ENCODE data around the gene DGKA. TPM values are rescaled to one million over a fixed set of nuclear protein-coding genes. Genes with fewer than 3 reads are reported as not detected.

The DGKA gene
- total RNA-seq, 4 donors from 2014 or later: 185 to 556 (median 198) TPM

DNA sequence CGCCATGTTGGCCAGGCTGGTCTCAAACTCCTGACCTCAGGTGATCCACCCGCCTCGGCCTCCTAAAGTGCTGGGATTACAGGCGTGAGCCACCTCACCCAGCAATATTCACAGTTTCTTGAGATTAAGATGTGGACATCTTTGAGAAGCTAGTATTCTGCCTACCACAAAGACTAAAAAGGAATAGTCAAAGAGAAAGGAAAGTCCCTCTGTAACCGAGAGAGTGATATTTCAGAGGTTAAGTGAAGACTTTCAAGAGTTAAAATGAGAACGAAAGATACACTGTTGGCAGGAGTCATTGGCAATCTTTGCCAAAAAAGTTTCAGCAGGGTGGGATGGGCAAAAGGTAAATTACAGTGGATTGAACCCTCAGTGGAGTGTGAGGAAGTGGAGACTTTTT is 15.6 kb downstream of the DGKA start:
- no peak overlapping the region for H3K4me3 ChIP-seq
- peaks cover 69% of the 10 kb centered on the region for H3K36me3 ChIP-seq
- H3K4me1 ChIP-seq: no peaks in the 10 kb centered on the region
- TF ChIP-seq POLR2A (IDR thresholded peaks at IDR 0.05) (no peak), POLR2AphosphoS5 (IDR thresholded peaks at IDR 0.05) (no peak), EP300 (IDR thresholded peaks at IDR 0.05) (no peak)
- TF ChIP-seq, protein P1, sequence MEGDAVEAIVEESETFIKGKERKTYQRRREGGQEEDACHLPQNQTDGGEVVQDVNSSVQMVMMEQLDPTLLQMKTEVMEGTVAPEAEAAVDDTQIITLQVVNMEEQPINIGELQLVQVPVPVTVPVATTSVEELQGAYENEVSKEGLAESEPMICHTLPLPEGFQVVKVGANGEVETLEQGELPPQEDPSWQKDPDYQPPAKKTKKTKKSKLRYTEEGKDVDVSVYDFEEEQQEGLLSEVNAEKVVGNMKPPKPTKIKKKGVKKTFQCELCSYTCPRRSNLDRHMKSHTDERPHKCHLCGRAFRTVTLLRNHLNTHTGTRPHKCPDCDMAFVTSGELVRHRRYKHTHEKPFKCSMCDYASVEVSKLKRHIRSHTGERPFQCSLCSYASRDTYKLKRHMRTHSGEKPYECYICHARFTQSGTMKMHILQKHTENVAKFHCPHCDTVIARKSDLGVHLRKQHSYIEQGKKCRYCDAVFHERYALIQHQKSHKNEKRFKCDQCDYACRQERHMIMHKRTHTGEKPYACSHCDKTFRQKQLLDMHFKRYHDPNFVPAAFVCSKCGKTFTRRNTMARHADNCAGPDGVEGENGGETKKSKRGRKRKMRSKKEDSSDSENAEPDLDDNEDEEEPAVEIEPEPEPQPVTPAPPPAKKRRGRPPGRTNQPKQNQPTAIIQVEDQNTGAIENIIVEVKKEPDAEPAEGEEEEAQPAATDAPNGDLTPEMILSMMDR (IDR thresholded peaks at IDR 0.05): no peak
- H3K9me3 ChIP-seq: no peaks in the 10 kb centered on the region
- 81% methylated on average over 6 of the region's 6 CpGs for WGBS
- no peak for DNase-seq (ENCODE audit: low spot score in 2 of 2)
- no peak overlapping the region for H3K27ac ChIP-seq
- no peaks in the 10 kb centered on the region for H3K27me3 ChIP-seq

DNA sequence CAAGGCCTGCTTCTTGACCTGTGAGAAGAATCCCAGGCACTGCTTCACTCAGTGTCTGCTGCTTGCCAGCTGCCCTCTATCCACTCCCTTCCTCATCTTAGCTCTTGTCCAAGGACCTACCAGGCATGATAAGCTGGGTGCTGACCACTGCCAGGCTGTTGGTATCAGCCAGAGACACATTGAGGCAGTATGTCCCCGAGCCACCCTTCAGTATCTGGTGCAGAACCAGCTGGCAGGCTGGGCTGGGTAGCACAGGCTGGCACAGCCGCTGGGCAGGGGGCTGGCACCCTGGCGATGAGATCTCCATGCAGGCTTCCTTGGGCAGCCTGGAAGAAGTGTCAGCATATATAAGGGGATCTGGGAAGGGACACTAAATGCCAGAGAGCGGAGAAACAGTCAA is 24.4 kb downstream of the DGKA start:
- 83% methylated on average over 3 of the region's 4 CpGs for WGBS
- peak overlapping the region; percentile 67 for H3K27ac ChIP-seq

DNA sequence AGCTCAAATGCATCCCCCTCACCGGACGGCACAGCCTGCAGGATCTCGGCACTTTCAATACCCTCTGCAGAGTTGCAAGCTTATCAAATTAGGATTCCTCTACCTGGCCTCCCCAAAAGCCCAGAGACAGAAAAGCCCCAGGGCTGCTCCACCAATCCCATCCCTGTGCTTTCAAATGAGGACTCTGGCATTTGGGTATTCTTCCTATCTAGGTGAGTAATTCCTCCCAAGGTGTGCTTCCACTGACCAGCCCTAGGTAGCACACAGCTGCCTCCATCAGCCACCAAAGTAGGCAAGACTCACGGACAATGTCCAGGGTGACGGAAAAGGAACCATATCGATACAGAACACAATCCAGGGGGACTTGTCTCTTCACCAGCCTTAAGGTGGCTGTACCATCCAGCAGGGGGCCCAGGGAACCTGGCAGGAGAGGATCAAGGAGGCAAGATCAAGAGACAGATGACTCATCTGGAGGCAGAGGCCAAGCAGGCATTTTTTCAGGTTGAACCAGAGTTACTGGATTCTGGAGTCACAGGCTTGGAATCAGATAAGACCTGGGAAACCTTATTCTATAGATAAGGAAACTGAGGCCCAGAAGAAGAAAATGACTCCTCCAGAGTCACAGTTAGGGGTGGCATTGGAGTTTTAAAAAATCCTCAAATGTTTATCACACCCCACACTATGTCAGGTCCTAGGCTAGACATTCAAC is 25.0 kb downstream of the DGKA start:
- DNase-seq (ENCODE audit: low spot score in 2 of 2): no peak
- Histone ChIP-seq H3K4me3 (no peak overlapping the region), H3K27me3 (no peaks in the 10 kb centered on the region), H3K9me3 (no peaks in the 10 kb centered on the region), H3K36me3 (peaks cover 36% of the 10 kb centered on the region), H3K27ac (peak overlapping the region; percentile 67), H3K4me1 (peaks cover 37% of the 10 kb centered on the region)
- no peak for TF ChIP-seq POLR2AphosphoS5 (IDR thresholded peaks at IDR 0.05)
- TF ChIP-seq, protein P1 (IDR thresholded peaks at IDR 0.05): peak in 1 of 2 donors; percentile 43
- 63% methylated on average over 6 of the region's 6 CpGs for WGBS

More for the DNA sequence above, 24.4 kb downstream of the DGKA start:
- H3K9me3 ChIP-seq: no peaks in the 10 kb centered on the region
- TF ChIP-seq, protein P1 (IDR thresholded peaks at IDR 0.05): no peak
- peaks cover 37% of the 10 kb centered on the region for H3K36me3 ChIP-seq
- H3K4me3 ChIP-seq: no peak overlapping the region
- H3K27me3 ChIP-seq: no peaks in the 10 kb centered on the region
- H3K4me1 ChIP-seq: peaks cover 37% of the 10 kb centered on the region
- no peak for DNase-seq (ENCODE audit: low spot score in 2 of 2)

DNA sequence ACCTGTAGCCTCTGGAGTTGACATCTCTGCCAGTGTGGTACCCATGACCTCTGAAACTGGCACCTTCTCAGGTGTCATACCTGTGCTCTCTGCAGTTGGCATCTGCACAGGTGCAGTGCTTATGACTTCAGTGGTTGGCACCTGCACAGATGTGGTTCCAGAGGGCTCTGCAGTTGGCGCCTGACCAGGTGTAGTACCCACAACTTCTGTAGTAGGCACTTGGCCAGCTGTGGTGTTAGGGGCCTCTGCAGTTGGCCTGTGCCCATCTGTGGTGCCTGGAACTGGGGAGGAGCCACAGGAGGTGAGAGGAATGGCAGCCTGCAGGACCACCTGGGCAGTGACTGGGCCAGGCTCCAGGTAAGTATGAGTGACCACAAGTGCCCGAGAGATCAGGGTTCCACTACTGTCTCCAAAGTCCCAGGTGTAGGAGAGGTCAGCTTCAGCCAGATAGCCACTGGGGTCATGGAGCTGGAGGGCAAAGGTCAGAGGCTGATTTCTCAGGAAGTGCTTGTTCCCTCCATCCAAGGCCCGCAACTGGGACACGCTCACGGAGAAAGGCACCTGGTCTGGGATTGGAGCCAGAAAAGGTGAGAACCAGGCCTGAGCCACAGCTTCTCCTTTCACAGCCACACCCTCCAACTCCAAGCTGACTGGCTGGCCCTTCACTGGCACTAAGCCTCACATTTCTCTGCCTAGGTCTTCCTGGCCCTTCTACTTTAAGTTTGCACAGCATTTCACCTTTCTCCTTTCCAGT is 26.3 kb downstream of the DGKA start:
- TF ChIP-seq EP300 (IDR thresholded peaks at IDR 0.05) (no peak), POLR2AphosphoS5 (IDR thresholded peaks at IDR 0.05) (no peak), POLR2A (IDR thresholded peaks at IDR 0.05) (no peak)
- TF ChIP-seq, protein P1 (IDR thresholded peaks at IDR 0.05): no peak
- Histone ChIP-seq H3K9me3 (no peaks in the 10 kb centered on the region), H3K4me3 (no peak overlapping the region), H3K27ac (peak overlapping the region; percentile 67), H3K27me3 (no peaks in the 10 kb centered on the region), H3K4me1 (peaks cover 37% of the 10 kb centered on the region), H3K36me3 (peaks cover 23% of the 10 kb centered on the region)
- 44% methylated on average over 4 of the region's 5 CpGs for WGBS
- no peak for DNase-seq (ENCODE audit: low spot score in 2 of 2)

DNA sequence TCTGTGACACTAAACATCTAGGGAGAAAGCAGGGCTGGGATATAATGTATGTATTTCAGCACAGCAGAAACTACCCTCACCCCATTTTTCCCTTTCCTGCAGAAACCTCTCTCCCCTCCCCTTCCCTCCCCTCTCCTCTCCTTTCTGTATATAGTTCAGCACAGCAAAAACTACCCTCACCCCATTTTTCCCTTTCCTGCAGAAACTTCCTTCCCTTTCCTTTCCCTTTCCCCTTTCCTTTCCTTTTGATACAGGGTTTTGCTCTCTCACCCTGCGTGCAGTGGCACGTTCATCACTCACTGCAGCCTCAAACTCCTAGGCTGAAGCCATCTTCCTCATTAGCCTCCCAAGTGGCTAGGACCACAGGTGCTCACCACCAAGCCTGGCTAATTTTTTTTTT is 32.8 kb downstream of the DGKA start:
- H3K27ac ChIP-seq: no peak overlapping the region
- H3K4me1 ChIP-seq: peaks cover 23% of the 10 kb centered on the region
- no peaks in the 10 kb centered on the region for H3K27me3 ChIP-seq
- TF ChIP-seq EP300 (IDR thresholded peaks at IDR 0.05) (no peak), POLR2AphosphoS5 (IDR thresholded peaks at IDR 0.05) (no peak), POLR2A (IDR thresholded peaks at IDR 0.05) (no peak)
- TF ChIP-seq, protein P1 (IDR thresholded peaks at IDR 0.05): no peak
- H3K9me3 ChIP-seq: no peaks in the 10 kb centered on the region
- WGBS: 92% methylated on average over 2 of the region's 2 CpGs
- H3K36me3 ChIP-seq: no peaks in the 10 kb centered on the region
- no peak overlapping the region for H3K4me3 ChIP-seq
- DNase-seq (ENCODE audit: low spot score in 2 of 2): no peak

All from suprapubic skin (tissue), 4 donors.